MCF 10A (cell line): ENCODE data around the gene SMTNL2. TPM values are rescaled to one million over a fixed set of nuclear protein-coding genes. Genes with fewer than 3 reads are reported as not detected.
"Not testable (repeated sequence)": the region's sequence is repeated elsewhere in the genome, so short reads cannot be mapped to it uniquely, and the experiment has no call there.

Experiments used
- BruUV-seq: library from RNA; stranded (reverse); fragments of 400-500 nt; replicated peaks from 2 replicates; lab custom pipeline; 2021; lab: Mats Ljungman, UMichigan
- CTCF ChIA-PET: fragments of 300-600 bp; sonication (Branson Sonifier 250); formaldehyde crosslinking; extraction: SDS; loops from one replicate; lab custom pipeline; 2021; ENCODE audit warnings: antibody characterized with exemption, inconsistent platforms; lab: Yijun Ruan, JAX
- POLR2A ChIA-PET: fragments of 300-600, 350-650 bp; sonication (Branson Sonifier 250); formaldehyde crosslinking; extraction: SDS; loops from one replicate; lab custom pipeline; 2020; ENCODE audit warnings: antibody characterized with exemption, inconsistent platforms; lab: Yijun Ruan, JAX
- DNase-seq: peaks from one replicate; pipeline ENCODE4 v3.0.0-alpha.2; 2018; ENCODE audit not compliant: unreplicated experiment
- H3K27ac Mint-ChIP-seq: one replicate; pipeline ENCODE4 v1.8.0; 2022; ENCODE audit warnings: mild to moderate bottlenecking, low read depth, mixed read lengths; ENCODE audit not compliant: unreplicated experiment
- H3K27me3 Mint-ChIP-seq: one replicate; pipeline ENCODE4 v1.8.0; 2022; ENCODE audit warnings: mixed read lengths; ENCODE audit not compliant: insufficient read depth, unreplicated experiment
- H3K36me3 Mint-ChIP-seq: one replicate; pipeline ENCODE4 v1.8.0; 2022; ENCODE audit warnings: mild to moderate bottlenecking, moderate library complexity, mixed read lengths; ENCODE audit not compliant: insufficient read depth, unreplicated experiment
- H3K4me1 Mint-ChIP-seq: one replicate; pipeline ENCODE4 v1.8.0; 2022; ENCODE audit warnings: mixed read lengths; ENCODE audit not compliant: insufficient read depth, unreplicated experiment
- H3K4me3 Mint-ChIP-seq: one replicate; pipeline ENCODE4 v1.8.0; 2022; ENCODE audit warnings: mild to moderate bottlenecking, moderate library complexity, mixed read lengths; ENCODE audit not compliant: unreplicated experiment
- H3K9me3 Mint-ChIP-seq: one replicate; pipeline ENCODE4 v1.8.0; 2022; ENCODE audit warnings: mixed read lengths; ENCODE audit not compliant: unreplicated experiment
- intact Hi-C: fragments of 100-400 bp; cut with micrococcal nuclease; formaldehyde crosslinking; loops from 2 replicates; pipeline ENCODE4 v1.14.1; 2022
- total RNA-seq: library from RNA; stranded (reverse); gene quantifications from 2 replicates; pipeline ENCODE4 v1.2.3, GENCODE V29; 2022
- TF ChIP-seq, protein P1 (sequence below): fragments of 200-600 bp; IDR thresholded peaks from one replicate; pipeline ENCODE4 v1.8.0; 2022; ENCODE audit warnings: antibody characterized with exemption, mild to moderate bottlenecking; ENCODE audit not compliant: unreplicated experiment

The SMTNL2 gene
- total RNA-seq, 1 experiment from 2014 or later, result not detected

DNA sequence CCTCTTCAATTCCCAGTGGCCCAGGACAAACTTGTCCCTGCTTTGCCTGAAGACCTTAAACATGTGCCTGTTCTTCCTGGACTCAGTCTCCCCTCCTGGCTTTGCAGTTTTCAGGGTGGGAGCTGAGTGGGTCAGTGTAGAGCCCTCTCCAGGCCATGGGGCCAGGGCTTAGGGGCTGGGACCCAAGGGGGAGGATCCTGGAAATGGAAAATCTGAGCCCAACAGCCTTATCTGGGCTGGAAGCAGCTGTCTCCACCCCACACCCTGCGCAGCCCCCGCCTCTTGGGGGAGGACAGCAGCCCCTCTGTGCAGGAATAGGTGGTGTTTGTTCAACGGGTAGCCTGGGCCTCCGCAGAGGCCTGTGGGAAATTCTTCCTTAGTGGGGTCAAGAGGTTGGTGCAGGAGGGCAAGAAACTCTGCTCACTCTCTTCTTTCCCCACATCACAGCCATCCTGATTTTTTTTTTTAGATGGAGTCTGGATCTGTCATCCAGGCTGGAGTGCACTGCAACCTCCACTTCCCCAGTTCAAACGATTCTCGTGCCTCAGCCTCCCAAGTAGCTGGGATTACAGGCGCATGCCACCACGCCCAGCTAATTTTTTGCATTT lies 6.8 kb upstream of the SMTNL2 start:
- TF ChIP-seq, protein P1, sequence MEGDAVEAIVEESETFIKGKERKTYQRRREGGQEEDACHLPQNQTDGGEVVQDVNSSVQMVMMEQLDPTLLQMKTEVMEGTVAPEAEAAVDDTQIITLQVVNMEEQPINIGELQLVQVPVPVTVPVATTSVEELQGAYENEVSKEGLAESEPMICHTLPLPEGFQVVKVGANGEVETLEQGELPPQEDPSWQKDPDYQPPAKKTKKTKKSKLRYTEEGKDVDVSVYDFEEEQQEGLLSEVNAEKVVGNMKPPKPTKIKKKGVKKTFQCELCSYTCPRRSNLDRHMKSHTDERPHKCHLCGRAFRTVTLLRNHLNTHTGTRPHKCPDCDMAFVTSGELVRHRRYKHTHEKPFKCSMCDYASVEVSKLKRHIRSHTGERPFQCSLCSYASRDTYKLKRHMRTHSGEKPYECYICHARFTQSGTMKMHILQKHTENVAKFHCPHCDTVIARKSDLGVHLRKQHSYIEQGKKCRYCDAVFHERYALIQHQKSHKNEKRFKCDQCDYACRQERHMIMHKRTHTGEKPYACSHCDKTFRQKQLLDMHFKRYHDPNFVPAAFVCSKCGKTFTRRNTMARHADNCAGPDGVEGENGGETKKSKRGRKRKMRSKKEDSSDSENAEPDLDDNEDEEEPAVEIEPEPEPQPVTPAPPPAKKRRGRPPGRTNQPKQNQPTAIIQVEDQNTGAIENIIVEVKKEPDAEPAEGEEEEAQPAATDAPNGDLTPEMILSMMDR, result no peak
- H3K27ac Mint-ChIP-seq, result no peak overlapping the region
- H3K36me3 Mint-ChIP-seq, result no peaks in the 10 kb centered on the region
- peaks cover 17% of the 10 kb centered on the region for H3K27me3 Mint-ChIP-seq
- POLR2A ChIA-PET, result no interaction called here
- no peak for DNase-seq
- H3K4me3 Mint-ChIP-seq, result no peak overlapping the region
- no TSS peak for BruUV-seq
- H3K9me3 Mint-ChIP-seq, result no peaks in the 10 kb centered on the region
- CTCF ChIA-PET, result interaction anchor here (0.6 to 2.1 kb wide), 4 partner anchors 10 to 332 kb away, joined by 3 to 9 read pairs (median 3); no protein-coding TSS in a partner anchor
- intact Hi-C loops, result no loop called here
- H3K4me1 Mint-ChIP-seq, result peaks cover 7% of the 10 kb centered on the region

DNA sequence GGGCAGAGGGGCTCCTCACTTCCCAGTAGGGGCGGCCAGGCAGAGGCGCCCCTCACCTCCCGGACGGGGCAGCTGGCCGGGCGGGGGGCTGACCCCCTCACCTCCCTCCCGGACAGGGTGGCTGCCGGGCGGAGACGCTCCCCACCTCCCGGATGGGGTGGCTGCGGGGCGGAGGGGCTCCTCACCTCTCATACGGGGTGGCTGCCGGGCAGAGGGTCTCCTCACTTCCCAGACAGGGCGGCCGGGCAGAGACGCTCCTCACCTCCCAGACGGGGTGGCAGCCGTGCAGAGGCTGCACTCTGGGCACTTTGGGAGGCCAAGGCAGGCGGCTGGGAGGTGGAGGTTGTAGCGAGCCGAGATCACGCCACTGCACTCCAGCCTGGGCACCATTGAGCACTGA lies 6.0 kb upstream of the SMTNL2 start:
- intact Hi-C loops, BruUV-seq, POLR2A ChIA-PET, H3K27ac Mint-ChIP-seq, H3K4me1 Mint-ChIP-seq, DNase-seq, H3K9me3 Mint-ChIP-seq, H3K4me3 Mint-ChIP-seq, CTCF ChIA-PET, H3K36me3 Mint-ChIP-seq: not testable (repeated sequence)
- H3K27me3 Mint-ChIP-seq, result peaks cover 26% of the 10 kb centered on the region

GRCh38 chr17:4579678-4580077 lies 4.7 kb upstream of the SMTNL2 start:
- ChIA-PET CTCF (interaction anchor here (1.8 to 2.0 kb wide), 2 partner anchors 13 to 15 kb away, joined by 6 to 7 read pairs; no protein-coding TSS in a partner anchor), POLR2A (no interaction called here)
- DNase-seq, result no peak
- Mint-ChIP-seq H3K36me3 (no peaks in the 10 kb centered on the region), H3K27ac (no peak overlapping the region), H3K4me1 (peaks cover 7% of the 10 kb centered on the region), H3K27me3 (peaks cover 33% of the 10 kb centered on the region), H3K9me3 (no peaks in the 10 kb centered on the region), H3K4me3 (no peak overlapping the region)
- TF ChIP-seq, protein P1, result no peak
- no TSS peak for BruUV-seq
- intact Hi-C loops, result no loop called here

DNA sequence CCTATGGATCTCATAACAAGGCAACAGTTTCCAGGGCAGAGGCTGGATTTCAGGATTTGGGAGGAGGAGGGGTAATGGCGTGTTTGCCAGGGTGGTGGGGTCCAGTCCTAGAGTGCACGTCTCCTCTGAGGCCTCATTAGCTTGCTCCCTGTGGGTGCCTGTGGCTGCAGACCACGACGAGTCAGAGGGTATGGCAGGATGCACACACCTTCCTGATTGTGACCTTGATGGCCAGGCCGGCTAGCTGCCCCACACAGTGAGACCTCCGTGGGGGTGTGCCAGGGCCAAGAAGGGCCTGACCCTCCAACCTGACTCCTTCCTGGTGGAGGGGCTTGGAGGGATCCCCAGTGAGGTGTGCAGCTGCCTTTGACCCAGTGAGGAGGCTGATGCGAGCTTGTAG lies 4.0 kb upstream of the SMTNL2 start:
- intact Hi-C loops, result no loop called here
- Mint-ChIP-seq H3K27ac (no peak overlapping the region), H3K9me3 (no peaks in the 10 kb centered on the region), H3K4me1 (peaks cover 7% of the 10 kb centered on the region), H3K27me3 (peaks cover 40% of the 10 kb centered on the region), H3K4me3 (no peak overlapping the region), H3K36me3 (no peaks in the 10 kb centered on the region)
- no peak for DNase-seq
- CTCF ChIA-PET, result interaction anchor here (1.8 to 2.0 kb wide), 2 partner anchors 13 to 15 kb away, joined by 6 to 7 read pairs; no protein-coding TSS in a partner anchor
- TF ChIP-seq, protein P1, result no peak
- BruUV-seq, result no TSS peak
- POLR2A ChIA-PET, result interaction anchor here (0.6 kb wide), 1 partner anchor 139 kb away, joined by 3 read pairs; no protein-coding TSS in a partner anchor
